HG03342 (cell line): ENCODE measurements around the gene SLC38A3.

ENCODE experiments used
- ATAC-seq: cut with Tn5 transposase; IDR thresholded peaks from one replicate; pipeline ENCODE4 v1.9.1; 2021; ENCODE audit warnings: mild to moderate bottlenecking, moderate library complexity; ENCODE audit not compliant: unreplicated experiment

Gene SLC38A3

DNA sequence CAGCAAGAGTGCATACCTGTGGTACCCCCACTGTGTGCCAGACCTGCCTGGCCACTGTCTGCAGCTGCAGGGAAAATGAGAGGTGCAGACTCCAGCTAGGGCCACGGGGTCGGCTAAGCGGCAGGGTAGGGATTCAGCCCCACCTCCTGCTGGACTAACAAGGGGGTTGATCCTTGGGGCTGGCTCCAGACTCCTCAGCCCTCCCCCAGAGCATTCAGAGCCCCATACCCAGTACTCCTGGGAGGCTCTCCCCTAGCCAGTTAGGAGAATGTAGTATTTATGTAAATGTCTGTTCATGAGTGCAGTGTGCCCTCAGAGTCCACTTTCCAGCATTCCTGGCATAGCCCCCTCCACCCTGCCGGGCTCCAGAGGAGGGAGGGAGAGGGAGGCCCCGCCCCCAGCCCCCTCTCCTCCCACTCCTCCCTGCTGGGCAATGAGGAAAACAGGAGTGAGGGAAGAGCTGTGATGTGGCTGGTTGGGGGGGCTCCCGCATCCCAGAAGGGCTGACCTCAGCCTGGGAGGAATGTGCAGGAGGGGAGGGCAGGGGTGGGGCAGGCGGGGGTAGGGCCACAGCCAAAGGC, 59.4 kb downstream of the SLC38A3 start:
- no peak for ATAC-seq

GRCh38 chr3:50264964-50265485, 60.0 kb downstream of the SLC38A3 start:
- no peak for ATAC-seq

GRCh38 chr3:50265571-50265970, 60.5 kb downstream of the SLC38A3 start:
- ATAC-seq = no peak

DNA sequence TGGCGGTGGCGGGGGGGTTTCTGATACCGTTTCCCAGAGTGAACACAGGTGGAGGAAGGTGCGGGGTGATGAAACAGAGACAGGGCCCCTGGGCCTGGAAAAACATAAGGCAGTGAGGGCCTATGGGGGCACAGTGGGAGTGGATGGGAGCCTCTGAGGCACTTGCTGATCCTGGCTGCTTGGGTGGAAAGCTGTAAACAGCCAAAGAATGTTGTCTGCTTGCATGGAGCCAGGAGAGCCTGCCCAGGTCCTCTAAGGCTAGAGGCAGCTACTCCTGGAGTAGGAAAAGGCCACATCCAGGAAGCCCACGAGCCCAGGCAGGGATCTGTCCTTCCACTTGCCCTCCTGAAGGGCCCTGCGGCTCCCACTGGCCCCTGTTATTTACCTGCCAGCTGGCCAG, 60.9 kb downstream of the SLC38A3 start:
- ATAC-seq = no peak

DNA sequence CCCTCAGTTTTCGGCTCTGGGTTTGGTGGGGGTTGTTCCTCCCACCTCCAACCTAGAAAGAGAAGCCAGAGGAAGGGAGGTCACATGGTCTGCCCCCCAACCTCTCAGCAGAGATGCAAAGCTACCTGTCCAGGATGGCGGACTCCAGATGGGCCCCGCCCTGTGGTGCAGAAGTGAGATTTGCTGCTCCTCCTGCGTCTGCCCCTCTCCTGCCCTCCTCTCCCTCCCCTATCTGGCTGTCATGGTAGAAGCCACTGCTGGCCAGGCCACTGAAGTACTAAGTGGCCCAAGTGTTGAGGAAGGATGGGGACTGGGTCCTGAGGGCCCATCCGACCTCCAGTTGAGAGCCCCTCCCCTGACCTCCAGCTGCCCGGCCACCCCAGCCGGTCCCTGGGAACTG, 61.8 kb downstream of the SLC38A3 start:
- no peak for ATAC-seq

DNA sequence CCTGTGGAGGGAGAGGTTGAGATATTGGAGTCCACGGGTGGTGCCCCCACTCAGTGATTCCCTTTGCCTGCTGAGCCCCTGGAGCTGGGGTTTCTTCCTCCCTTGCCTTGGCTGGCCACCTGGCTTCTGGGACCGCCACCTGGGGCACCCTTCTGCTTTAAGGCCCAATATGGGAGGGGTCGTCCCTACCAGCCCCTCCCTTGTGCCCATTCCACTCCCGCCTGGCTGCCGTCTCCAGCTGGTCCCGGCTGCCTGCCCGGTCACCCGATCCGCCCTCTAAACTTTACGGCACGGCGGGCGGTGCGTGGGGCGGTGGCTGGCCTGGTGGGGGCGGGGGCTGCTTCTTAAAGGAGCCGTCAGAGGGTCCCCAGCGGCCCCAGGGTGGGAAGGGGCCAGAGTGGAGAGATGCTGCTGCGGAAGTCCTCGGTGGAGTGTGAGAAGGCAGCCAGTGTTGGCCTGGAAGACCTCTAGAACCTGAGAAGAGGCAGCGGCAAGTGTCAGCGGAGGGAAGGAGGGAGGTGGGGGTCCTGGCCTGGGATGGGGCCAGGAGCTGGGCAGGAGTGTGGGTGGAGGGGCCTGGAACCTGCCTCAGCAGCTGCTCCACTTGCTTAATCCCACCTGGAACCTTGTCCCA, 62.3 kb downstream of the SLC38A3 start:
- ATAC-seq = no peak

GRCh38 chr3:50268276-50268675, 63.2 kb downstream of the SLC38A3 start:
- ATAC-seq = no peak

DNA sequence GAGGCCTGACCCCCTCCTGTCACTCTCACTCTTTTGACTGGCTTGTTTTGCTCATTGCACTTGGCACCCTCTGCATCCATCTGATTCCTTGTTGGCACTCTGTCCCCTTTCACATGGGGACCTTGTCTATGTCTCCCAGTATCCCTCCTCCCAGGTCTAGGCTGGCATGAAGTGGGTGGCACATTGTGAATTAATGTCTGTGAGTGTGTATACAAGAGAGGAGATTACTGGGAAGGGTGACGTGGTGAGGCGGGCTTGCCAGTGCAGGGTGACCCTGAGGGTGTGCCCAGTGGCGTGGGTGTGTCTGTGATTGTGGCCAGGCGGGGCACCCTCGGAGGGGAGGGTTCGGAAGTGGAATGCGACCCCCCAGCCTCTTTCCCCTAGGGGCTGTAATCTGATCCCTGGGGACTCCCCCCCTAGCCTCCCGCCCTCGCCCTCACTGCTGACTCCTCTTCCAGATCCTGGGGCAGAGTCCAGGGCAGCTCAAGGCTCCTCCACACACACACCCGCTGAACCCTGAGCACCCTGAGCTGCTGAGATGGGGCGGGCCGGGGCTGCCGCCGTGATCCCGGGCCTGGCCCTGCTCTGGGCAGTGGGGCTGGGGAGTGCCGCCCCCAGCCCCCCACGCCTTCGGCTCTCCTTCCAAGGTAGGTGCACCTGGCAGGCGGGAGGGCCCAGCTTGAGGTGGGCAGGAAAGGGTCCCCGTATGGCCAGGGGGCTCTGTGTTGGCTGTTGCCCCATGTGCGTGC, 63.8 kb downstream of the SLC38A3 start, which contains the start of gene SEMA3B:
SEMA3B (plus strand) TSS at position 445 of the 749 bp plus-strand sequence; CDS start at position 539, 94 bp downstream.
- ATAC-seq = no peak

DNA sequence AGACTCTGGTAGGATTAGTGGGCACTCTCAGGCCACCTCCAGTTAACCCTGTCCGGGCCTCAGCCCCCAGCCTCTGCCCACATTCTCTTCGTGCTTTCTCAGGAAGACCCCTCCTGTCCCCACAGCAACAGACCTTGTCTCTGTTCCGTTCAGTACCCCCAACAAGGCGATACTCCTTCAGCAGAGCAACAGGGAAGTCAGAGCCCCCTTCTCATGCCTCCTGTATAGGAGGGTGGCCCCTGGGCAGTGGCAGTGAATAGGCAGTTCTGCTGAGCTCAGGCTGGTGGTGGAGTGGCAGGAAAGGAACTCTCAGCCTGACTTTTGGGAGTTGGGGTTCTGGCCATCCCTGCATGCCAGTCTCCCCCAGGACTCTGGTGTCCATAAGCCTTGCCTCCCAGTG, 64.4 kb downstream of the SLC38A3 start:
- ATAC-seq = no peak

DNA sequence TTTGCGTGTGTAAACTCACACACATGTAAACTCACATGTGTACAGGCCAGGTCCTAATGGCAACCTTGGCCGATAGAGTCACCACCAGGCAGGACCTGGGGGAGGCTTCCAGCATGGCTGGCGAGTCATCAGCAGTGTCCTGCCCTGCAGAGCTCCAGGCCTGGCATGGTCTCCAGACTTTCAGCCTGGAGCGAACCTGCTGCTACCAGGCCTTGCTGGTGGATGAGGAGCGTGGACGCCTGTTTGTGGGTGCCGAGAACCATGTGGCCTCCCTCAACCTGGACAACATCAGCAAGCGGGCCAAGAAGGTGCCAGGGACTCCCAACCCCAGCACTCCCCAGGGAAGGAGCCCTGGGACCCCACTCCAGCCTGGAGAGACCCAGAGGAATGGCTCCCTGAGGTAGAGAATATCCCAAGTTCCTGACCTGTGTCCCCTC, 64.9 kb downstream of the SLC38A3 start:
- no peak for ATAC-seq

DNA sequence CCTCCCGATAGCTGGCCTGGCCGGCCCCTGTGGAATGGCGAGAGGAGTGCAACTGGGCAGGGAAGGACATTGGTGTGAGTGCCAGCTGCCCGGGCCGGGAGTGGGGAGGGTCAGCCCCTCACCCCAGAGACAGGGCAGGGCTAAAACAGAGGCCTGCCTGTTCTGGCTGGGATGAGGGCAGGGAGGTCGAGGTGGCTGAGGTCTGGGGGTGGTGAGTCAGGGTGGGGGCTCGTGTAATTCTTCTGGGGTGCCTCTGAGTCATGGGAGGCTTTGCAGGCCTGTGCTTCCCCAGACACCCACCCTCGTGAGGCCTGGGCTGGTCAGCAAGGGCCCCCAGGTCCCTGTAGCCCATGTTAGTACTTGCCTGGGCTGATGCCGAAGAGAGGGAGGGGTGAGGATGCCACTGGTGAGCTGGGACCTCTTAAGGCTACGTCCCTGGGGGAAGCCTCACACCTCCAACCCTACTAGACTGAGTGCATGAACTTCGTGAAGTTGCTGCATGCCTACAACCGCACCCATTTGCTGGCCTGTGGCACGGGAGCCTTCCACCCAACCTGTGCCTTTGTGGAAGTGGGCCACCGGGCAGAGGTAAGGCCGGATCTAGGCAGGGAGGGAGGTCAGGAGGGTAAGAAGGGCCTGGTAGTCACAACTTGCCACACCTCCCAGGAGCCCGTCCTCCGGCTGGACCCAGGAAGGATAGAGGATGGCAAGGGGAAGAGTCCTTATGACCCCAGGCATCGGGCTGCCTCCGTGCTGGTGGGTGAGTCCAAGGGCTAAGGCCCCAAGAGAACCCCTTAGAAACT, 65.6 kb downstream of the SLC38A3 start:
- no peak for ATAC-seq
